Type B pancreatic cell (in vitro differentiated cells): ENCODE measurements around the gene EIF2S2. TPM values are rescaled to one million over a fixed set of nuclear protein-coding genes. Genes with fewer than 3 reads are reported as not detected.
A peak's percentile ranks its signal among the peaks of the same experiment; 100 is the strongest.
"Not testable (repeated sequence)": the region's sequence is repeated elsewhere in the genome, so short reads cannot be mapped to it uniquely, and the experiment has no call there.

Experiments used
- DNase-seq: peaks from one replicate; pipeline ENCODE4 v3.0.0; 2021; ENCODE audit warnings: mixed read lengths; ENCODE audit not compliant: unreplicated experiment; ENCODE audit errors: extremely low spot score
- H3K27ac Mint-ChIP-seq: 2 replicates; pipeline ENCODE4 v1.8.0; 2021; ENCODE audit warnings: mild to moderate bottlenecking, mixed read lengths
- H3K27me3 Mint-ChIP-seq: 2 replicates; pipeline ENCODE4 v1.8.0; 2021; ENCODE audit warnings: mixed read lengths
- H3K36me3 Mint-ChIP-seq: 2 replicates; pipeline ENCODE4 v1.8.0; 2021; ENCODE audit warnings: mixed read lengths
- H3K4me1 Mint-ChIP-seq: one replicate; pipeline ENCODE4 v1.8.0; 2021; ENCODE audit warnings: mixed read lengths; ENCODE audit not compliant: unreplicated experiment
- H3K4me3 Mint-ChIP-seq: 2 replicates; pipeline ENCODE4 v1.8.0; 2021; ENCODE audit warnings: mild to moderate bottlenecking, mixed read lengths
- H3K9me3 Mint-ChIP-seq: 2 replicates; pipeline ENCODE4 v1.8.0; 2021; ENCODE audit warnings: mixed read lengths
- CTCF ChIP-seq: fragments of 200-600 bp; sonication (generic); conservative IDR thresholded peaks from 2 replicates; pipeline ENCODE4 v1.5.0; 2021; ENCODE audit warnings: antibody characterized with exemption, mild to moderate bottlenecking
- long read RNA-seq: library from polyadenylated mRNA; unstranded; transcript quantifications from one replicate; pipeline ENCODE4 v2.0.0, GENCODE V29; 2020
- total RNA-seq: library from RNA; stranded (reverse); gene quantifications from 2 replicates; pipeline ENCODE4 v1.2.1, GENCODE V29; 2021; ENCODE audit warnings: low replicate concordance

EIF2S2 gene
- 87.1 and 87.8 TPM in 2 replicates for total RNA-seq
- long read RNA-seq, transcript EIF2S2-201 (9 exons, 2,656 nt): major isoform, 137 of 184 reads
- long read RNA-seq, partial matches to known transcripts: 32 of 184 reads
- long read RNA-seq, other reads (novel, unspliced or antisense): 15 of 184 reads

DNA sequence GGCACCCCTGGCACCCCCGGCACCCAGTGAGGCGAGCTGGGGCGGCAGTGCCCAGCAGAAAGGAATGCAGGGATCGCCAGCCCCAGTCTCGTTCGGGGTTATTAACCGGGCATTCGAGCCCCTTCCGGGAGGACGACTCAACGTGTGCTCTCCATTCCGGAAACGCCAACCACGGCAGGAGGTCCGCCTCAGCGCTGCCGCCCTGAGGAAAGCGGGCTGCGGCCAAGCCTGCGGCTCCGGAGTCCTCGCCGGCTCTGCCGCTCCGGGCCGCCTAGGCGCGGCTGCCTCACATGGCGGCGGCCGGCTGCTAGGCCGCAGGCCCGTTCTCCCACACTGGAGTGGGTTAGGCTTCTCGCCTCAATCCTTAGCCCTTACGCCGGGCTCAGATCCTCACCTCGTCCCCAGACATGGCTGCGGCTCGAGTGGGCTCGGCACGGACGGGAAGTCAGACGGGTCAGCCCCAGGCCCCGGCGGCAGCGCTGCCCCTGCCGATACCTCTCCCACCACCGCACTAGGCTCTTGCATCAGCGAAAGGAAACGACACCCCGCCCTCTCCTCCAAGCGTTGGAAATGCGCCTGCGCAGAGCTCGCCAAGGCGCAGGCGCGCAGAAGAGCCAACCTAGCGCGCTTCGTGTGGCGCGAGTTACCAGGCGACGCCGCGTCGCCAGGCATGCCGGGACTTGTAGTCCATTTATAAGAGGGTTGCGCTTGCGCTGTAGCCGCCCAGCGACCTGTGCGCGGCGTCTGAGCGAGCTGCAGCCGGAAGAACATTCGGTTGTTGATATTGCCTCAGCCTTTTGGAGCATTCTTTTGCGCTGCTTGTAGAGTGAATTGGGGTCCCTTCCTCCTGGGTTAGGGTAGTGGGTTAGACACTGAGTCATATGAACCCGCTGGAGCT is at the start of gene EIF2S2:
TSS of gene EIF2S2 (minus strand) at position 542 of the 898 bp plus-strand sequence. CDS start at position 409, 133 bp downstream.
- Mint-ChIP-seq H3K27ac (peak within 1 kb of the TSS; percentile 99), H3K36me3 (peaks cover 24% of the 10 kb centered on the region), H3K4me3 (peak within 1 kb of the TSS; percentile 97), H3K9me3 (peaks cover 3% of the 10 kb centered on the region), H3K27me3 (peaks cover 3% of the 10 kb centered on the region), H3K4me1 (peaks cover 45% of the 10 kb centered on the region)
- peak; percentile 99 for DNase-seq
- TF ChIP-seq CTCF: no peak

GRCh38 chr20:34157697-34158096 is 45.7 kb upstream of the EIF2S2 start:
- not testable (repeated sequence) for H3K27ac Mint-ChIP-seq, H3K4me3 Mint-ChIP-seq, DNase-seq, H3K9me3 Mint-ChIP-seq, H3K36me3 Mint-ChIP-seq
- peaks cover 10% of the 10 kb centered on the region for H3K27me3 Mint-ChIP-seq
- H3K4me1 Mint-ChIP-seq: peaks cover 43% of the 10 kb centered on the region

GRCh38 chr20:34155836-34156235 is 43.8 kb upstream of the EIF2S2 start:
- Mint-ChIP-seq H3K4me1 (peaks cover 46% of the 10 kb centered on the region), H3K4me3 (no peak overlapping the region), H3K9me3 (peaks cover 8% of the 10 kb centered on the region), H3K36me3 (no peaks in the 10 kb centered on the region), H3K27ac (no peak overlapping the region), H3K27me3 (peaks cover 10% of the 10 kb centered on the region)
- DNase-seq: no peak
- no peak for TF ChIP-seq CTCF

- Mint-ChIP-seq H3K4me1 (peaks cover 46% of the 10 kb centered on the region), H3K27me3 (peaks cover 10% of the 10 kb centered on the region)
- H3K9me3 Mint-ChIP-seq, H3K36me3 Mint-ChIP-seq, H3K27ac Mint-ChIP-seq, H3K4me3 Mint-ChIP-seq, DNase-seq: not testable (repeated sequence)
These were observed 41.1 kb upstream of the EIF2S2 start for GRCh38 chr20:34153169-34153568.

DNA sequence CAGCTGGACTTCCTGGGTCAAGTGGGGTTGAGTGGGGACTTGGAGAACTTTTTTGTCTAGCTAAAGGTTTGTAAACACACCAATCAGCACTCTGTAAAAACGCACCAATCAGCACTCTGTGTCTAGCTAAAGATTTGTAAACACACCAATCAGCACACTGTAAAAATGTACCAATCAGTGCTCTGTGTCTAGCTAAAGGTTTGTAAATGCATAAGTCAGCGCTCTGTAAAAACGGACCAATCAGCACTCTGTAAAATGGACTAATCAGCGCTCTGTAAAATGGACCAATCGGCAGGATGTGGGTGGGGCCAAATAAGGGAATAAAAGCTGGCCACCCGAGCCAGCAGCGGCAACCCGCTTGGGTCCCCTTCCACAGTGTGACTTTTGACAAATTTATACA is 40.0 kb upstream of the EIF2S2 start:
- Mint-ChIP-seq H3K27me3 (peaks cover 10% of the 10 kb centered on the region), H3K4me1 (peaks cover 46% of the 10 kb centered on the region)
- not testable (repeated sequence) for H3K4me3 Mint-ChIP-seq, H3K27ac Mint-ChIP-seq, H3K36me3 Mint-ChIP-seq, DNase-seq, H3K9me3 Mint-ChIP-seq

DNA sequence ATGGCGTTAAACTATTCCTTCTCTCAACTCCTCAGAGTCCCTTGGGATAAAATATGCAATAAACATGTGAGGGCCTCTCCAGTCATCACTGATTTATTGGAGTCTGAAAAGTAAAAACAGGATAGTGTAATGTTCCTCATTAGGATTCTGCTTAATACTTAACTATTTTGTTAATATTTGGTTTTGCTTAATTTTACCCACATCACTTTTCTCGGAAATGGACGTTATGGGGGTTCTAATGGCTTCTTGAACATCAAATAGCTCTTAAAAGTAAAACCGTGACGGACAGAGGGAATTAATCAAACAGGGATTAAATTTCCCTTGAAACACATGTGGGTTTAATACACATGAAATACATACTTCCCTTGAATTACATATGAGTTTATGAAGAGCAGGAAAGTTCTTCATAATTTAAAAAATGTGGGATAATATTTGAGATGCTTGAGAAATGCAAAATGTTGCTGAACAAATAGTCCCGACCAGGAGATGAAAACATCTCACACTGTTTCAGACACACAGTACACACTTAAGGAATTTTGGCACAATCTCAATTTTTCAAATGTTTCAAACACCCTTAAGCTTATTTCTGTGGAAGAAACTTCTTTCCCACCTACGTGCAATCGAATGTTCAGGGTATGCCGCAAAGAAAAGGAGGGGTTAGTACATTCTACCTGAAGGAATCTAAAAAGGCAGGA is 38.4 kb upstream of the EIF2S2 start:
- TF ChIP-seq CTCF: no peak
- H3K27me3 Mint-ChIP-seq: peaks cover 10% of the 10 kb centered on the region

More for the DNA sequence above, 38.4 kb upstream of the EIF2S2 start:
- peaks cover 39% of the 10 kb centered on the region for H3K4me1 Mint-ChIP-seq
- peaks cover 5% of the 10 kb centered on the region for H3K9me3 Mint-ChIP-seq
- H3K4me3 Mint-ChIP-seq: no peak overlapping the region
- H3K27ac Mint-ChIP-seq: no peak overlapping the region
- no peaks in the 10 kb centered on the region for H3K36me3 Mint-ChIP-seq
- DNase-seq: no peak
